ENCODE measurements around the gene LHPP.

The LHPP gene

GRCh38 chr10:124493214-124493882 is 31.7 kb downstream of the LHPP start:
- no peak for DNase-seq (ENCODE audit: extremely low spot score, insufficient read length, low read depth)
- no peak for FAIRE-seq

- DNase-seq (ENCODE audit: extremely low spot score, insufficient read length, low read depth) = no peak
- FAIRE-seq = no peak
These were observed 32.6 kb downstream of the LHPP start for GRCh38 chr10:124494046-124494807.

GRCh38 chr10:124495162-124495561 is 33.5 kb downstream of the LHPP start:
- DNase-seq (ENCODE audit: extremely low spot score, insufficient read length, low read depth) (no peak), FAIRE-seq (no peak)

- FAIRE-seq = no peak
- no peak for DNase-seq (ENCODE audit: extremely low spot score, insufficient read length, low read depth)
These were observed 34.1 kb downstream of the LHPP start for GRCh38 chr10:124495725-124496124.

- FAIRE-seq (no peak), DNase-seq (ENCODE audit: extremely low spot score, insufficient read length, low read depth) (no peak)
These were observed 34.5 kb downstream of the LHPP start for GRCh38 chr10:124496150-124496549.

GRCh38 chr10:124496620-124497019 is 35.0 kb downstream of the LHPP start:
- DNase-seq (ENCODE audit: extremely low spot score, insufficient read length, low read depth) (no peak), FAIRE-seq (no peak)

GRCh38 chr10:124497196-124497881 is 35.7 kb downstream of the LHPP start:
- FAIRE-seq = no peak
- DNase-seq (ENCODE audit: extremely low spot score, insufficient read length, low read depth) = no peak

- FAIRE-seq (no peak), DNase-seq (ENCODE audit: extremely low spot score, insufficient read length, low read depth) (no peak)
These were observed 36.4 kb downstream of the LHPP start for GRCh38 chr10:124498056-124498455.

- no peak for DNase-seq (ENCODE audit: extremely low spot score, insufficient read length, low read depth)
- FAIRE-seq = no peak
These were observed 39.1 kb downstream of the LHPP start for GRCh38 chr10:124500757-124501156.

GRCh38 chr10:124504711-124505110 is 43.1 kb downstream of the LHPP start:
- FAIRE-seq = no peak

GRCh38 chr10:124505279-124505678 is 43.7 kb downstream of the LHPP start:
- no peak for FAIRE-seq

More at GRCh38 chr10:124504711-124505110, 43.1 kb downstream of the LHPP start:
- DNase-seq (ENCODE audit: extremely low spot score, insufficient read length, low read depth) = no peak

GRCh38 chr10:124508070-124508667 is 46.5 kb downstream of the LHPP start:
- DNase-seq (ENCODE audit: extremely low spot score, insufficient read length, low read depth) = no peak
- no peak for FAIRE-seq

More at GRCh38 chr10:124505279-124505678, 43.7 kb downstream of the LHPP start:
- no peak for DNase-seq (ENCODE audit: extremely low spot score, insufficient read length, low read depth)

GRCh38 chr10:124508907-124509454 is 47.4 kb downstream of the LHPP start:
- FAIRE-seq (no peak), DNase-seq (ENCODE audit: extremely low spot score, insufficient read length, low read depth) (no peak)

- DNase-seq (ENCODE audit: extremely low spot score, insufficient read length, low read depth) (no peak), FAIRE-seq (no peak)
These were observed 48.4 kb downstream of the LHPP start for GRCh38 chr10:124509880-124510632.

- DNase-seq (ENCODE audit: extremely low spot score, insufficient read length, low read depth) (no peak), FAIRE-seq (no peak)
These were observed 49.1 kb downstream of the LHPP start for GRCh38 chr10:124510759-124511158.

- FAIRE-seq (no peak), DNase-seq (ENCODE audit: extremely low spot score, insufficient read length, low read depth) (no peak)
These were observed 49.8 kb downstream of the LHPP start for GRCh38 chr10:124511205-124512039.

- FAIRE-seq (no peak), DNase-seq (ENCODE audit: extremely low spot score, insufficient read length, low read depth) (no peak)
These were observed 50.4 kb downstream of the LHPP start for GRCh38 chr10:124512040-124512428.

- FAIRE-seq (no peak), DNase-seq (ENCODE audit: extremely low spot score, insufficient read length, low read depth) (no peak)
These were observed 51.0 kb downstream of the LHPP start for GRCh38 chr10:124512600-124512999.
